Cardiac septum (tissue), 1 donor: ENCODE measurements around the gene BRD4. TPM values are rescaled to one million over a fixed set of nuclear protein-coding genes. Genes with fewer than 3 reads are reported as not detected.

Experiments
- DNase-seq: peaks from one replicate; pipeline ENCODE4 v3.0.0-alpha.2; 2020; ENCODE audit warnings: low spot score
- intact Hi-C: fragments of 100-400 bp; cut with DNase I; formaldehyde crosslinking; loops from one replicate; pipeline ENCODE4 v1.14.0; 2022
- long read RNA-seq: library from polyadenylated mRNA; unstranded; transcript quantifications from one replicate; pipeline ENCODE4 v2.0.0, GENCODE V29; 2021
- total RNA-seq: library from RNA; stranded (reverse); fragmentation: NEBNext Ultra II Directional; extraction: Animal tissue kit (Norgen Biotek cat#: 25700); gene quantifications from one replicate; pipeline ENCODE4 v1.2.1, GENCODE V29; 2021
- donor health status: DM: no; HTN: no; CAD: no.

Gene BRD4
- 72.3 TPM for total RNA-seq
- long read RNA-seq, partial matches to known transcripts: 106 of 141 reads
- long read RNA-seq, other reads (novel, unspliced or antisense): 35 of 141 reads

GRCh38 chr19:15332311-15332996 is at the start of gene BRD4:
BRD4 (minus strand) TSS chr19:15332539; CDS start chr19:15273099, 59,440 bp downstream.
- DNase-seq: peak; percentile 83
- intact Hi-C loops: loop anchor here (5.0 kb wide), 1 partner anchor 50 kb away; no protein-coding TSS in a partner anchor

GRCh38 chr19:15381864-15382263 is 49.5 kb upstream of the BRD4 start:
- no peak for DNase-seq
- intact Hi-C loops: no loop called here

- intact Hi-C loops: no loop called here
- no peak for DNase-seq
Observed at GRCh38 chr19:15381429-15381828, 49.1 kb upstream of the BRD4 start.

GRCh38 chr19:15379999-15380647 is 47.8 kb upstream of the BRD4 start:
- intact Hi-C loops: loop anchor here (1.0 to 2.0 kb wide), 2 partner anchors 38 to 115 kb away; partner anchors contain the start of gene AKAP8L
- DNase-seq: no peak

GRCh38 chr19:15379083-15379998 is 47.0 kb upstream of the BRD4 start, which contains the start of gene AKAP8:
AKAP8 (minus strand) TSS chr19:15379787; CDS start chr19:15379731, 56 bp downstream.
- intact Hi-C loops: loop anchor here (1.0 to 2.0 kb wide), 2 partner anchors 39 to 115 kb away; partner anchors contain the start of gene AKAP8L
- peak; percentile 99 for DNase-seq

- intact Hi-C loops: loop anchor here (1.0 to 2.0 kb wide), 2 partner anchors 40 to 114 kb away; partner anchors contain the start of gene AKAP8L
- DNase-seq: no peak
Observed at GRCh38 chr19:15378534-15379082, 46.3 kb upstream of the BRD4 start.

GRCh38 chr19:15374796-15375440 is 42.6 kb upstream of the BRD4 start:
- no peak for DNase-seq
- intact Hi-C loops: loop anchor here (5.0 kb wide), 1 partner anchor 182 kb away; no protein-coding TSS in a partner anchor

GRCh38 chr19:15374105-15374651 is 41.8 kb upstream of the BRD4 start:
- intact Hi-C loops: loop anchor here (5.0 kb wide), 1 partner anchor 183 kb away; no protein-coding TSS in a partner anchor
- DNase-seq: no peak

- no peak for DNase-seq
Observed at GRCh38 chr19:15373644-15374043, 41.3 kb upstream of the BRD4 start.

GRCh38 chr19:15372891-15373301 is 40.6 kb upstream of the BRD4 start:
- no peak for DNase-seq
- intact Hi-C loops: loop anchor here (5.0 kb wide), 1 partner anchor 184 kb away; no protein-coding TSS in a partner anchor

More at GRCh38 chr19:15373644-15374043, 41.3 kb upstream of the BRD4 start:
- intact Hi-C loops: loop anchor here (5.0 kb wide), 1 partner anchor 184 kb away; no protein-coding TSS in a partner anchor

GRCh38 chr19:15372470-15372869 is 40.1 kb upstream of the BRD4 start:
- DNase-seq: no peak
- intact Hi-C loops: loop anchor here (5.0 kb wide), 1 partner anchor 185 kb away; no protein-coding TSS in a partner anchor

GRCh38 chr19:15371786-15372380 is 39.5 kb upstream of the BRD4 start:
- intact Hi-C loops: loop anchor here (5.0 kb wide), 1 partner anchor 185 kb away; no protein-coding TSS in a partner anchor
- no peak for DNase-seq

- no peak for DNase-seq
- intact Hi-C loops: loop anchor here (5.0 kb wide), 1 partner anchor 186 kb away; no protein-coding TSS in a partner anchor
Observed at GRCh38 chr19:15371119-15371518, 38.8 kb upstream of the BRD4 start.

- intact Hi-C loops: no loop called here
- no peak for DNase-seq
Observed at GRCh38 chr19:15369594-15369891, 37.2 kb upstream of the BRD4 start.

- no peak for DNase-seq
- intact Hi-C loops: no loop called here
Observed at GRCh38 chr19:15368798-15369593, 36.7 kb upstream of the BRD4 start.

GRCh38 chr19:15368051-15368632 is 35.8 kb upstream of the BRD4 start:
- no peak for DNase-seq
- intact Hi-C loops: no loop called here

- intact Hi-C loops: no loop called here
- DNase-seq: no peak
Observed at GRCh38 chr19:15367439-15367838, 35.1 kb upstream of the BRD4 start.
